Body of pancreas (tissue), 4 donors: ENCODE results near the gene COL23A1.

Experiments
- POLR2A ChIP-seq, 3 donors: fragments of 450-650 bp; IDR thresholded peaks; one replicate each; pipeline ENCODE4 v1.6.1; 2016; ENCODE audit warnings: antibody characterized with exemption in 3 of 3, mild to moderate bottlenecking in 2 of 3
- TF ChIP-seq, protein P1 (sequence below), 7 experiments: fragments of 450-650 bp in 4 of 7; fragments of 200-600 bp in 3 of 7; sonication (generic) in 3 of 7; IDR thresholded peaks; one replicate each; pipeline ENCODE4 v1.5.1; 2016 to 2019; ENCODE audit warnings: antibody characterized with exemption in 7 of 7

DNA sequence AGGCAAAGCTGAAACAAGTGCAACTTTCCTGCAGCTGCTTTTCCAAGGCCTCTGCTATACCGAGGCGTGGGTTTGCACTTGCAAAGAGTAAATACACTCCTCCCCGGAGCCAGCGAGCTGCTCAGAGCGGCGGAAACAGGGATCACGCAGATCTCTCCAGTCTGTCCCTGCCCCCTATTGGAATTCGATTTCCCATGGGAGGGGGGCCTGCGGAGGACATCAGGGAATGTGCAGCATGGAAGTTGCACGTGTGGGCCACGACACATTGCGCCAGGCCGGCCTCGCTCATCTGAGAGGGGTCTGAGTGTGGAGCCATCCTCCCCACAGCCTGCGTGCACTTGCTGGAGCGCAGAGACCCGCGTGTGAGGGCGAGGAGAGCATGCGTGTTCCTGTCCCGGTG lies 253.3 kb downstream of the COL23A1 start:
- TF ChIP-seq, protein P1, sequence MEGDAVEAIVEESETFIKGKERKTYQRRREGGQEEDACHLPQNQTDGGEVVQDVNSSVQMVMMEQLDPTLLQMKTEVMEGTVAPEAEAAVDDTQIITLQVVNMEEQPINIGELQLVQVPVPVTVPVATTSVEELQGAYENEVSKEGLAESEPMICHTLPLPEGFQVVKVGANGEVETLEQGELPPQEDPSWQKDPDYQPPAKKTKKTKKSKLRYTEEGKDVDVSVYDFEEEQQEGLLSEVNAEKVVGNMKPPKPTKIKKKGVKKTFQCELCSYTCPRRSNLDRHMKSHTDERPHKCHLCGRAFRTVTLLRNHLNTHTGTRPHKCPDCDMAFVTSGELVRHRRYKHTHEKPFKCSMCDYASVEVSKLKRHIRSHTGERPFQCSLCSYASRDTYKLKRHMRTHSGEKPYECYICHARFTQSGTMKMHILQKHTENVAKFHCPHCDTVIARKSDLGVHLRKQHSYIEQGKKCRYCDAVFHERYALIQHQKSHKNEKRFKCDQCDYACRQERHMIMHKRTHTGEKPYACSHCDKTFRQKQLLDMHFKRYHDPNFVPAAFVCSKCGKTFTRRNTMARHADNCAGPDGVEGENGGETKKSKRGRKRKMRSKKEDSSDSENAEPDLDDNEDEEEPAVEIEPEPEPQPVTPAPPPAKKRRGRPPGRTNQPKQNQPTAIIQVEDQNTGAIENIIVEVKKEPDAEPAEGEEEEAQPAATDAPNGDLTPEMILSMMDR (IDR thresholded peaks at IDR 0.05), result no peak
- no peak for TF ChIP-seq POLR2A (IDR thresholded peaks at IDR 0.05)
